SK-N-MC (cell line): ENCODE data around the gene DDX1.

Experiments
- DNase-seq: peaks from one replicate; pipeline ENCODE4 v3.0.0-alpha.2; 2011; ENCODE audit warnings: low read depth, low spot score
- H3K27ac ChIP-seq: fragments of 200-600 bp; sonication (generic); 2 replicates; pipeline ENCODE4 v1.5.1; 2016; ENCODE audit warnings: mixed run types
- H3K36me3 ChIP-seq: fragments of 200-600 bp; sonication (generic); 2 replicates; pipeline ENCODE4 v1.6.1; 2017; ENCODE audit warnings: antibody characterized with exemption, low read length, mixed read lengths; ENCODE audit not compliant: insufficient read depth
- H3K4me3 ChIP-seq: fragments of 200-600 bp; sonication (generic); 2 replicates; pipeline ENCODE4 v1.5.1; 2016
- H3K9ac ChIP-seq: fragments of 200-600 bp; sonication (generic); 2 replicates; pipeline ENCODE4 v1.8.0; 2017; ENCODE audit warnings: mixed run types, mixed read lengths; ENCODE audit not compliant: insufficient read length
- H3K9me3 ChIP-seq: fragments of 200-600 bp; sonication (generic); 2 replicates; pipeline ENCODE4 v1.6.1; 2017; ENCODE audit warnings: low read depth, mild to moderate bottlenecking, antibody characterized with exemption, low read length, moderate library complexity, mixed read lengths
- EZH2 ChIP-seq: fragments of 200-600 bp; sonication (generic); IDR thresholded peaks from one replicate; pipeline ENCODE4 v1.6.1; 2017; ENCODE audit warnings: antibody characterized with exemption
- FOXP2 ChIP-seq: optimal IDR thresholded peaks from 2 replicates; pipeline ENCODE3; 2011; ENCODE audit warnings: mild to moderate bottlenecking, moderate library complexity; ENCODE audit not compliant: insufficient read depth; ENCODE audit errors: extremely low read length, control extremely low read depth
- POLR2AphosphoS5 ChIP-seq: IDR thresholded peaks from 2 replicates; pipeline ENCODE4 v1.6.1; 2012; ENCODE audit warnings: mild to moderate bottlenecking, low read depth, low read length, borderline replicate concordance

The DDX1 gene

DNA sequence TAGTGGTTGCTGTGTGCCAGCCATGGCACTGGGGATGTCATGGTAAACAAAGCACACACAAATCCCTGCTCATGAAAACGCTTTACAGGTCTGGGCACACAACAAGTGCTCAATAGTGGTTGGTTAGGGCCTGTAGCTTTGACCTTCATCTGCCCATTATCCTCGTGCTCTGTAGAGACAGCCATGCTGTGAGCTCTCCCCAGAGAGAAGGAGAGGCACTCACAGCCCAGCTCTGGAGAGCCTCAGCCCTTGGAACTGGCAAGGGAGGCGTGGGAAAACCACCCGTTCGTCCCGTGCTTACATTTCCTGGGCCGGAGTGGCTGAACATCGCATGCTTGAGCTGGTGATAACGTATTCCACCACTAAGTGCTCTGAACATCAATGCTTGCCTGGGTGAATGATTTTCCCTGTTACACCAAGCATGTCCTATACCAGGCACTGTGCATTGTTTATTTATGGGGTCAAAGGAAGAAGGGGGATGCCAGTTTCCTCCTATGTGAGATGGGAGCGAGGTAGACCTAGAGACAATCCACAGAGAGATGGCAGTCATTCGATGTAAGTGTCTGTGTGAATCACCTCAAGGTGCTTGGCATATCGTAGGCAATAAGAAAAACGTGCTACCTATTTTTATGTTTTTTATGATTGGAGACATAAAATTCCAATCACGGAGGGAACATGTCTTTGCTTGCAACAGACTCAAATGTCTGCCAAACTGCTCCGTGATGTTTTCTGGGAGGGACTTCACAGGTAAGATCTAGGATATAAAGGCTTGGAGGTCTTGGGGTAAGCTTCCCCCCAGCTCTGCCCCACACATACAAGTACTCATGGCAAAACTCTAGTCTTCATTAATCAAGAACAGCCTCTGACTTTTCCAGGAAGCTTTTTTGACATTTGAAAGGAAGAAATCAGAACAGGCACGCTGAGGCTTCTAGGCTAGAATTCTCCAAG is 75.5 kb downstream of the DDX1 start:
- no peak for DNase-seq
- H3K4me3 ChIP-seq, result no peak overlapping the region
- no peak overlapping the region for H3K27ac ChIP-seq
- TF ChIP-seq EZH2 (no peak), POLR2AphosphoS5 (no peak), FOXP2 (no peak)
- 0 out of 2 replicates have a peak, but pooled peaks cover 3% of the 10 kb centered on the region for H3K9me3 ChIP-seq
- no peak overlapping the region for H3K9ac ChIP-seq
- H3K36me3 ChIP-seq, result no peaks in the 10 kb centered on the region

DNA sequence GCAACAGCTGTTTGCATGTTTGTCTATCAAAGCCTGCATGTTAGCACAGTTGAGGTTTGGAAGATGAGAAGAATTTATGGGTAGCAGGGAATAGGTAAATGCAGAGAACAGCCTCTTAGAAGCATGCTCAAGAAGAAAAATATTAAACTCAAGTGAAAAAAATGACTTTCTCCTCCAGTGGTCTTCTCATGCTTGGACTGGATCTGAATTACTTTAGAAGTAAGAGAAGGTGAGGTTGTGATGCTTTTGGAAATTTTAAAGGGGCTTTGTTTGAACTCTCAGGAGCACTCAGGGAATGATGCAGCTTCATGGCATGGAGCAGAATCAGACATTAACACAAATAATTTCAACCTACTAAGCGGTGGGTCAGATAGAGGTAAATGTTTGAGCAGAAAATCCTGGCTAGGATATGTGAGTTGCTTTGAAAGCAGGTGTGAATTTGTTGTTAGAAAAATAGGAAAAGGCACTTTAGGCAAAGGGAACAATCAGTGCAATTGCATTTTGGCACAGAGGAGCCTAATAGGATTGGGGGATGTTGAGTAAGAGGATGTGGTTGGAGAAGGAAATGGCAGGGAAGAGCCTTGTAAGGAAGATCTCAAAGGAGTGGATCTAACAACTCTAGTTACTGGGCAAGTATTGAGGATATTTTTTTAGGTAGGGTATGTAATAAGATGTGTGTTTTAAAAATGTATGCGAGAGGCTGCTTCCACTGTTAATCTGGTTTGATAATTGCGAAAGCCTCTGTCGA is 76.3 kb downstream of the DDX1 start:
- Histone ChIP-seq H3K9ac (no peak overlapping the region), H3K27ac (no peak overlapping the region), H3K4me3 (no peak overlapping the region), H3K36me3 (no peaks in the 10 kb centered on the region), H3K9me3 (0 out of 2 replicates have a peak, but pooled peaks cover 3% of the 10 kb centered on the region)
- TF ChIP-seq FOXP2 (no peak), POLR2AphosphoS5 (no peak), EZH2 (no peak)
- no peak for DNase-seq

DNA sequence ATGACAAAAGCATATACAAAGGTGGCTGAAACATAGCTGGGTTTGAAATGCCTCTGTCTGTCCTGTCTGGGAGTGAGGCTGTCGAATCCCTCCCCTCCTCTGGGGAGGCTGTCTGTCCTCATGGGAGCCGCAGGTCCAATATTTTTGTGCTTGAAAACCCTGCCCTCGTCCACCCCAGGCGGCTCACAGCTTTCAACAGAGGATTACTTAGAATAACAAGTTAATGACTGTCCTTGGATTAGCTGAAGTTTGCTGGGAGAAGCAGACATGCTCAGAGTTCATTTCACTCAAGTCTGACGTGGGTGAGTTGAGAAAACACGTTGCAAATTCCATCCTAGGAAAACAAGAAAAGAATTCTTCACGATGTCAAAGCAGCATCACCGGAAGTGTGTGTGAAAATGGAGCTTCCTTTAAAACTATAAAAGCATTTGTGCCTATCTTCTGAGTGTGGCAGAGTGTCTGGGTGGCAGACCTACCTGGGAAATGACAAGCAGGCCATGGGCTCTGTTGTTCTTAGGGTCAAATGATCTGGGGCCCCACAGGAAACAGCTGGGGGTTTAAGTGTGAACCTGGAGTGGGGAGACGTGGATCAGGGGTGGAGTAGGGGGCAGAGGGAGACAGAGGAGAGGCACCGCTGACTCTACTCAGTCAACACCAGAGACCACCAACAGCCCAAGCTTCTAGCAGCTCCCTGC is 77.1 kb downstream of the DDX1 start:
- Histone ChIP-seq H3K36me3 (no peaks in the 10 kb centered on the region), H3K27ac (no peak overlapping the region), H3K9ac (no peak overlapping the region), H3K9me3 (0 out of 2 replicates have a peak, but pooled peaks cover under 1% of the 10 kb centered on the region), H3K4me3 (no peak overlapping the region)
- no peak for DNase-seq
- TF ChIP-seq EZH2, result no peak
- no peak for TF ChIP-seq FOXP2
- no peak for TF ChIP-seq POLR2AphosphoS5

DNA sequence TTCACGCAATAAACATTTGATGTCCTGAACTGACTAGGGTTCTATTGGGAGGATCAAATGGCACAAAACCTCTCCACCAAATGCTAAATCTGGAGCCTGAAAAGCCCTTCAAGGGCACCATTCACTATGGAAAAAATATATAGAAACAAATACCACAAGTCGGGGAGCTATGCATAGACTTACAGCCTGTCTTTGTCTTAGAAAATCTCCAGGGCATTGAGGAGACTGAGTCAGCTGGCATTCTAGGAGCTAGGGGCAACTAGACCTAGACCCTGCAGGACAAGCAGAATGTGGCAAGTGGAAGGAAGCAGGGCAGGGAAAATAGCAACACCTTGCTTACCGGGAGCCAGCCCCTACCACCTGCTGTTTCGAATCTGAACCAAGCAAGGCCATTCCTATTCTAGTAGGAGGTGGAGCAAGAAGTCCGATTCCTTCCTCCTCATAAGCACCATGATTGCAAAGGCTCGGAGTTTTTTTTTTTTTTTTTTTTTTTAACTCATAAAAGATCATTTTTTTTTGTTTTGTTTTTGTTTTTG is 77.8 kb downstream of the DDX1 start:
- H3K4me3 ChIP-seq, result no peak overlapping the region
- no peak for TF ChIP-seq FOXP2
- TF ChIP-seq EZH2, result no peak
- TF ChIP-seq POLR2AphosphoS5, result no peak
- DNase-seq, result no peak
- H3K27ac ChIP-seq, result no peak overlapping the region
- H3K9ac ChIP-seq, result no peak overlapping the region
- H3K9me3 ChIP-seq, result no peaks in the 10 kb centered on the region
- H3K36me3 ChIP-seq, result no peaks in the 10 kb centered on the region

DNA sequence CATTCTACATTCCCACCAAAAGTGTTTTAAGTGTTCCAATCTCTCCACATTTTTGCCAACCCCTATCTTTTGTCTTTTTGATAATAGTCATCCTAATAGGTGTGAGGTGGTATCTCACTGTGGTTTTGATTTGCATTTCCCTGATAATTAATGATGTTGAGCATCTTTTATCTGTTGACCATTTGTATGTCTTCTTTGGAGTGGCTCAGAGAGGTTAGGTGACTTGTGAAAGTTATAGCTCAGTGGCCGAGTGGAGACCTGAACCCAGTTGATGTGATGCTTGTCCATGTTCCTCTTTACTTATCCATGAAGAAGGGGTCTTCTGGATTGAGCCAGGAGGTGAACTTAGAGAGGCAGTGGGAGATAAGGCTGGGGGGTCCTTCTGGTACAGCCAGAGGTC is 78.8 kb downstream of the DDX1 start:
- Histone ChIP-seq H3K9ac (no peak overlapping the region), H3K36me3 (no peaks in the 10 kb centered on the region), H3K4me3 (no peak overlapping the region), H3K9me3 (no peaks in the 10 kb centered on the region), H3K27ac (no peak overlapping the region)
- DNase-seq, result no peak
- TF ChIP-seq FOXP2, result no peak
- no peak for TF ChIP-seq POLR2AphosphoS5
- TF ChIP-seq EZH2, result no peak

DNA sequence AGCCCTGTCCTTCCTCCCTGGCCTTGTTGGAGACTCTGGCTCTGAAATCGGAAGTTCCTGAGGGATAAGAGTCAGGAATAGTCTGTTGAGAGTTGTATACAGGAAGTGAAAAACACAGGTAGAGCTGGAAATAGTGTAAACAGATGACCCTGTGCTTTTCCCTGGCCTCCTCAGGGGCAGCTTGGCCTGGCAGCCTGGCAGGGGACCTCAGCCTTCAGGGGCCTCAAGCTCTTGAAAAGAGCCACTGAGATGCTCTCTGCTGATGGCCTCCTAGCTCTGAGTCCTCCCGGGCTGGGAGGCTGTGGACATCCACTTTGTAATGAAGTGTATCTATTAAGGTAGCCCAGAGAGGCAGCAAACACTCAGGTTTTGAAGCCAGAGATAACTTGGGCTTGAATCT is 79.3 kb downstream of the DDX1 start:
- no peak for DNase-seq
- H3K4me3 ChIP-seq, result no peak overlapping the region
- no peaks in the 10 kb centered on the region for H3K9me3 ChIP-seq
- no peak overlapping the region for H3K27ac ChIP-seq
- H3K9ac ChIP-seq, result no peak overlapping the region
- no peak for TF ChIP-seq POLR2AphosphoS5
- TF ChIP-seq FOXP2, result no peak
- H3K36me3 ChIP-seq, result no peaks in the 10 kb centered on the region

DNA sequence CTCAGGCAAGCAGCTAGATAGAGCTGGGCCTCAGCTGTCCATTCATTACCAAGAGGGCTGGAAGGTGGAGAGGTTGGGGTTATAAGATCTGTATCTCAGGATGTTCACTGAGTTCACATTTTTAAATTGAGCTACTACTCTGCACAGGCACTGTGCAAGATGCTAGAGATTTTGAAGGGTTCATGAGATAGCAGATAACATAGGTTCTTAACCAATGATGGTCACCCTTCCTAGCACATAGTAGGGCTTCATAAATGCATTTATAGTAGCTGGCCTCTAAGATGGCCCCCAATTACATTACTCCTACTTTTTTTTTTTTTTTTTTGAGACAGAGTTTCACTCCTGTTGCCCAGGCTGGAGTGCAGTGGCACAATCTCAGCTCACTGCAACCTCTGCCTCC is 79.7 kb downstream of the DDX1 start:
- no peaks in the 10 kb centered on the region for H3K36me3 ChIP-seq
- no peak overlapping the region for H3K4me3 ChIP-seq
- H3K9me3 ChIP-seq, result no peaks in the 10 kb centered on the region
- no peak for DNase-seq
- H3K27ac ChIP-seq, result no peak overlapping the region
- TF ChIP-seq FOXP2 (no peak), EZH2 (no peak), POLR2AphosphoS5 (no peak)
- H3K9ac ChIP-seq, result no peak overlapping the region
